Measurements from ENCODE around the gene TMEM191B. TPM values are rescaled to one million over a fixed set of nuclear protein-coding genes. Genes with fewer than 3 reads are reported as not detected.
"Not testable (repeated sequence)": the region's sequence is repeated elsewhere in the genome, so short reads cannot be mapped to it uniquely, and the experiment has no call there.

Gene TMEM191B
- total RNA-seq, 1 donor from 2014 or later: 0.67 TPM

- not testable (repeated sequence) for H3K4me3 Mint-ChIP-seq (ENCODE audit: unreplicated experiment); H3K36me3 Mint-ChIP-seq (ENCODE audit: low read depth); H3K27ac Mint-ChIP-seq (ENCODE audit: unreplicated experiment); DNase-seq (ENCODE audit: low spot score); H3K9me3 Mint-ChIP-seq (ENCODE audit: low read depth); H3K4me1 Mint-ChIP-seq (ENCODE audit: low read depth); H3K27me3 Mint-ChIP-seq (ENCODE audit: low read depth)
These were observed 46.0 kb downstream of the TMEM191B start for GRCh38 chr22:18573483-18574164.

DNA sequence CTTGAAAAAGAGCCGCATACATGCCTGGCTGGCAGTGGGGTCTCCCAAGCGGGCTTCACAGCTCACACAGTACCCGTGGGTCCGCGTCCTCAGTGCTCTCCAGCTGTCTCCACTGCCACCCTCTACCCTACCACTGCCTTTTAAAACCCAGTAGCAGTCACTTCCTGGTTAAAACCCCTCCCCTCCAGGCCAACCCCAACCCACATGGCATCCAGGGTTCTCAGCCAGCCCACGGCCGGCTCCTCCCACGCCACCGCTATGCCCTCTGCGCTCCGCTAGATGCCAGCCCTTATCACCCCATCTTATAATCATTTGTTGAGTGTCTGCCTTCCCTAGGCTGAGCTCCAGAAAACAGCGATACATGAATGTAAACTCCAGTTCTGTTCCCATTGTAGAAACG, 47.0 kb downstream of the TMEM191B start:
- not testable (repeated sequence) for H3K4me1 Mint-ChIP-seq (ENCODE audit: low read depth); H3K27me3 Mint-ChIP-seq (ENCODE audit: low read depth); H3K9me3 Mint-ChIP-seq (ENCODE audit: low read depth); H3K27ac Mint-ChIP-seq (ENCODE audit: unreplicated experiment); H3K36me3 Mint-ChIP-seq (ENCODE audit: low read depth); H3K4me3 Mint-ChIP-seq (ENCODE audit: unreplicated experiment); DNase-seq (ENCODE audit: low spot score)

- not testable (repeated sequence) for H3K9me3 Mint-ChIP-seq (ENCODE audit: low read depth); H3K4me3 Mint-ChIP-seq (ENCODE audit: unreplicated experiment); H3K27ac Mint-ChIP-seq (ENCODE audit: unreplicated experiment); H3K27me3 Mint-ChIP-seq (ENCODE audit: low read depth); H3K4me1 Mint-ChIP-seq (ENCODE audit: low read depth); DNase-seq (ENCODE audit: low spot score); H3K36me3 Mint-ChIP-seq (ENCODE audit: low read depth)
These were observed 48.1 kb downstream of the TMEM191B start for GRCh38 chr22:18575686-18576085.

- not testable (repeated sequence) for H3K4me3 Mint-ChIP-seq (ENCODE audit: unreplicated experiment); H3K36me3 Mint-ChIP-seq (ENCODE audit: low read depth); H3K27ac Mint-ChIP-seq (ENCODE audit: unreplicated experiment); H3K4me1 Mint-ChIP-seq (ENCODE audit: low read depth); DNase-seq (ENCODE audit: low spot score); H3K27me3 Mint-ChIP-seq (ENCODE audit: low read depth); H3K9me3 Mint-ChIP-seq (ENCODE audit: low read depth)
These were observed 49.7 kb downstream of the TMEM191B start for GRCh38 chr22:18577090-18577818.

DNA sequence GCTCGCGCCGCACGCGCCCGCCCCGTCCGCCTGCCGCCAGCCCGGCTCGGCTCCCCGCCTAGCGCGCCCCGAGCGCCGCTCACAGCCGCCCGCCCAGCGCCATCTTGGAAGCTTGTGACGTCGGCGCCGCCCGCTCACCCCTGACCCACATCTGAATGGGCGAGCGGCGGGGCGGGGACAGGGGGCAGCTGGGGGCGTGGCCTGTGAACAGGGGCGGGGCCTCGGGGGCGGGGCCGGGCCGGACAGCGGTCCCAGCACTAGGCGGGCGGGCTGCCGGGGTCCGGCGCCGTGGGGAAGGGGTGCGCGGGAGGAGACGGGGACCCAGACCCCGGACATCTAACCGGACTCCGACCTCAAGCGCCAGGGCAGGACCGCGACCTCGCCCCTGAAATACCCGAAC, 50.2 kb downstream of the TMEM191B start:
- not testable (repeated sequence) for H3K9me3 Mint-ChIP-seq (ENCODE audit: low read depth); DNase-seq (ENCODE audit: low spot score); H3K4me3 Mint-ChIP-seq (ENCODE audit: unreplicated experiment); H3K27me3 Mint-ChIP-seq (ENCODE audit: low read depth); H3K4me1 Mint-ChIP-seq (ENCODE audit: low read depth); H3K27ac Mint-ChIP-seq (ENCODE audit: unreplicated experiment); H3K36me3 Mint-ChIP-seq (ENCODE audit: low read depth)

Other genes starting within 250 kb of the TMEM191B start
- 0.42 TPM in 1 of 3 replicates, not detected in the others for gene GGTLC3, start 9.6 kb upstream of the TMEM191B start, total RNA-seq
- gene RIMBP3, start 84.1 kb downstream of the TMEM191B start, total RNA-seq: 1.5 to 2.3 TPM (median 1.6 TPM) in 3 replicates